Subcutaneous adipose tissue (tissue), 4 donors: ENCODE measurements around the gene ARHGAP45. TPM values are rescaled to one million over a fixed set of nuclear protein-coding genes. Genes with fewer than 3 reads are reported as not detected.

ENCODE experiments used
- CTCF ChIP-seq: fragments of 450-650 bp; IDR thresholded peaks from one replicate; pipeline ENCODE4 v1.5.1; 2016; ENCODE audit warnings: low read depth, mild to moderate bottlenecking, control low read depth, antibody characterized with exemption, moderate library complexity
- total RNA-seq, 4 donors: library from RNA; depleted of rRNA; stranded (reverse); fragments of >200 nt; gene quantifications; one replicate each; pipeline ENCODE4 v1.1.0, GENCODE V29; 2016

The ARHGAP45 gene
- total RNA-seq, 4 donors from 2014 or later: 31.3 to 52.5 (median 44.0) TPM

- no peak for TF ChIP-seq CTCF
Measured at GRCh38 chr19:1091544-1092175, 24.7 kb downstream of the ARHGAP45 start.

- TF ChIP-seq CTCF: no peak
Measured at GRCh38 chr19:1093330-1093729, 26.4 kb downstream of the ARHGAP45 start.

- TF ChIP-seq CTCF: no peak
Measured at GRCh38 chr19:1093811-1094553, 27.0 kb downstream of the ARHGAP45 start.

GRCh38 chr19:1094655-1094977, 27.6 kb downstream of the ARHGAP45 start:
- TF ChIP-seq CTCF: no peak

- no peak for TF ChIP-seq CTCF
Measured at GRCh38 chr19:1094978-1095701, 28.2 kb downstream of the ARHGAP45 start, which contains the start of gene POLR2E. Gene POLR2E, minus strand, starts transcription at chr19:1095375. Its CDS starts 60 bp downstream, at chr19:1095315.

- TF ChIP-seq CTCF: no peak
Measured at GRCh38 chr19:1097810-1098176, 30.8 kb downstream of the ARHGAP45 start.
